Measurements from ENCODE around the gene SLC22A15.
"Not testable (repeated sequence)": the region's sequence is repeated elsewhere in the genome, so short reads cannot be mapped to it uniquely, and the experiment has no call there.

The SLC22A15 gene

DNA sequence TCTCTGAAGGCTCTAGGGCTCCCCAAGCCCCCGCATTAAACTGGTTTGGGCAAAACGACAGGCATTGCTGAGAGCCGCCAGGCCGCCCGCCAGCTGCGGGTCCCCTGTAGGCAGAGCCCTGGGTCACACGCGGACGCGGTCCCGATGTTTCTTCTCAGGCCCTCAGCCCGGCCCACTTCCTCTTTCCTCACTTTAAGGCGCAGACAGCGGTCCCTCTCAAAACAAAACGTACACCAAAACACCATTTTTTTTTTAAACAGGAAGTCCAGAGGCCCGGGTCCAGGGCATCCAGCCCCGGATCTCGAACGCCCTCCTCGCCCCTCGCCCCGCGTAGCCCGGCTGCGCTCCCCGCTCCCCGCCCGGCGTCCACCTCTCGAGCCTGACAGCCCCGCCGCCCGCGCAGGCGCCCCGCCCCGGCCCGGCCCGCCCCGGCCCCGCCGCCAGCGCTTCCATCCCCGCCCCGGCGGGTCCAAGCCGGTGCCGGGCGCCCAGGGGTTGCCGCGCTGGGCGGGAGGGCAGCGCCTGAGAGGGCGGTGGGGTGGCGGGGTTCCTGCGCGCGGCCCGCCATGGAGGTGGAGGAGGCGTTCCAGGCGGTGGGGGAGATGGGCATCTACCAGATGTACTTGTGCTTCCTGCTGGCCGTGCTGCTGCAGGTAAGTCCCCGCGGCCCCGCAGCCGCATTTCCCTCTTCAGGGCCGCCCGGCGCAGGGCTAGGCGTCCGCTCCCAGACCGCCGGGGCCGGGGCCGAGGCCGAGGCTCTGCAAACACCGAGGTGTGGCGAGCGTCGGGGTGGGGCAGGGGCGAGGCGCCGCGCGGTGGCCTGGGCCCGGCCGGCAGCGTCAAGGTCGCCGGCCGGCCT lies at the start of gene SLC22A15:
SLC22A15 (plus strand) TSS at position 452 of the 859 bp plus-strand sequence; CDS start at position 567, 115 bp downstream.
- DNase-seq (ENCODE audit: low read depth in 2 of 3, low spot score in 2 of 3) = peak in 2 of 3 experiments; percentile 10 to 23

GRCh38 chr1:115927971-115928370 lies 48.3 kb upstream of the SLC22A15 start:
- DNase-seq (ENCODE audit: low read depth in 2 of 3, low spot score in 2 of 3) = no peak

- DNase-seq (ENCODE audit: low read depth in 2 of 3, low spot score in 2 of 3) = no peak
Measured at GRCh38 chr1:115929881-115930280, 46.4 kb upstream of the SLC22A15 start.

DNA sequence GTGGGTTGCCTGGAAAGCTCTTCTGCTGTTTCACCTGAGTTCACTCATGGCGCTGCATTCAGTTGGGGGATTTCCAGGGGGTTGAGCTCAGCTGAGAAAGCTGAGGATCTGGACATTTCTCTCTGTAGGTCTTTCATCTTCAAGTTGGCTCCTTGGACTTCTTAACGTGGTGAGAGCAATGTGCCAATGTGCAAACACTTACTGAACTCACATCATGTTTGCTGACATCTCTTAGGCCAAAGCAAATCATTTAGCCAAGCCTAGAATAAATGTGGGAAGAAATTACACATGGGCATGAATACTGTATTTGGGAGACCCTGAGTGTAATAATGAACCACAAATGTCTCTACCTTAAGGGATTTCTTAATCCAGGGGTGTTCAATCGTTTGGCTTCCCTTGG lies 42.7 kb upstream of the SLC22A15 start:
- DNase-seq (ENCODE audit: low read depth in 2 of 3, low spot score in 2 of 3) = no peak

GRCh38 chr1:115939455-115939854 lies 36.9 kb upstream of the SLC22A15 start:
- DNase-seq (ENCODE audit: low read depth in 2 of 3, low spot score in 2 of 3) = no peak

DNA sequence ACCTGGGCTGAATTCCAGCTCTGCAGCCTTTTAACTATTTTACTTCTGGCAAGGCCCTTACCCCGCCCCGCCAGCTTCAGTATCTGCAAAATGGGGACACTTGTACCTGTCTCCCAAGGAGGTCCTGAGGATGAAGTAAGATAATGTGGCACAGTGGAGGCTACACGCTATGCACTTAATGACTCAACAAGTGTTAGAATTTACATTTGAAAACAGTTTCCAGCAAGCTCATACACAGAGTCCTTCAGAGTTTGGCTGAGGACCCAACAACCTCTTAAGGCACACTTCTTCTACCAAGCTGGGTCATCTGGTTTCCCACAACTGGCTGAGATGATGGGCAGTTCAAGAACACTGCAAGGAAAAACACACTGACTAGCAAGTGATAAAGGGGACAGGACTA lies 30.2 kb upstream of the SLC22A15 start:
- no peak for DNase-seq (ENCODE audit: low read depth in 2 of 3, low spot score in 2 of 3)

GRCh38 chr1:115949156-115949555 lies 27.2 kb upstream of the SLC22A15 start:
- no peak for DNase-seq (ENCODE audit: low read depth in 2 of 3, low spot score in 2 of 3)

- no peak for DNase-seq (ENCODE audit: low read depth in 2 of 3, low spot score in 2 of 3)
Measured at GRCh38 chr1:115951560-115951959, 24.8 kb upstream of the SLC22A15 start.

DNA sequence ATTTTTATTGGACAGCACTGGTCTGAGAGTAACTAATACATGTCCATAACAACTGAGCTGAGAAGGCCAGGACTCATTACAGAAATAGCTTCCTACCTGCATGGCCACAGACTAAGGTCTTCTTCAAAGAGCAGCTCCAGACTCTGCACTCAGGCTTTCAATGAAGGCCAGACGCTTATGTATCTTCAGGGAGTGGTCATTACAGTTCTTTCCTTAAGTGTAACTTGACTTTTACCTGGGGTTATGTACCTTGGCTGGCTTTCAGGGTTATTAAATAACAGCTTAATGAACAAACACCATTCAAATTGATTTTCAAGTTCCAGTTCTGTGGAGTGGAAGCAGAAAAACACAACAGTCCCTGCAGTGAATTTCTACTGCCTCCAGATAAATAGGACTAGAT lies 23.8 kb upstream of the SLC22A15 start:
- no peak for DNase-seq (ENCODE audit: low read depth in 2 of 3, low spot score in 2 of 3)

GRCh38 chr1:115953180-115953579 lies 23.1 kb upstream of the SLC22A15 start:
- no peak for DNase-seq (ENCODE audit: low read depth in 2 of 3, low spot score in 2 of 3)

DNA sequence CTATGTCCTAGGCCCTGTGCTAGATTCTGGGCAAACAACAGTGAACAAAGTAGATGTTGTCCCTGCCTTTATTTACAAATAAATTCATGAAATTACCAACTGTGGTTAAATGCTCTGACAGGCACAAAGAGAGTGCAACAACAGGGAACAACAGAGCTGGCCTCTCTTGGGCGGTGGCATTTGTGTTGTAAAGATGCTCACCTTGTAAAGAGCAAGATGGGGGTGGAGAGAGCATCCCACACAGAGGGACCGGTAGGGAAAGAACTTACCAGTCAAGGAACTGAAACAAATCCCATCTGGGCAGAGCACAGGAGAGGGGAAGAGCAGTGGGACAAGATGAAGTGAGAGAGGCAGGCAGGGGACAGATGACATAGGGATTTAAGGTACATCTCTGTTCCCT lies 21.6 kb upstream of the SLC22A15 start:
- DNase-seq (ENCODE audit: low read depth in 2 of 3, low spot score in 2 of 3) = no peak

DNA sequence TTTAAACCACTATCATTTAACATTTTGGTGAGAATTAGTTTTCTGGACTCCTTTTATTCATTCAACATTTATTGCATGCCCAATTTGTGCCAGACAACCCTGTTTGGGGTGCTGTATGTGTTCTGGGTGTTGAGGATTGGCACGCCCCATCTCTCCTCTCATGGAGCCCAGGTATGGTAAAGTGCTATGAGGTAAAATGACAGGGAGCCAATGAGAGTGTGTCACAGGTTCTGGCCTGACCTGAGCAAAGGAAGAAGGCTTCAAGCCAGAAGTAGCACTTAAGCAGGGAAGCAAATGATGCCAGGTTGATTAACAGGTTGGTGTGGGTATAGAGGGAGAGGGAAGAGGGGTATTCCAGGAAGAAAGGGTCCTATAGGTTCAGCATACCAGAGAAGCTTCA lies 21.1 kb upstream of the SLC22A15 start:
- no peak for DNase-seq (ENCODE audit: low read depth in 2 of 3, low spot score in 2 of 3)

DNA sequence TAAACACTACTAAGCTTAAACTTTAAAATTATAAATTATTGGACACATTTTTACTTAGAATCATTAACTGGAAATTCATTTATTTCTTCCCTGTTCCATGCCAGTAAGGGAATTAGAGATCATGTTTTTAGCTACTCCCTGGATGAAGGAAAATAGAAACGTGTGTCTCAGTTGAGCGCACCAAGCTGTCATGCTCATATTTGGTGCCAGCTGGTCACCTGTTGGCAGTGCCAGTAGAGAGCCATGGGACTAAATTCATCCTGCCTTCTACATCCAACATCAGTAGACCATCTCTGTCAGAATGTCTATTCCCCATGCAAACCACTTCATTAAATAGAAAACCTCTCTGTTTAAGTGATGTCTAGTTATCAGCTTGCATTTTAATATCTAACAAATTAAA lies 17.4 kb upstream of the SLC22A15 start:
- no peak for DNase-seq (ENCODE audit: low read depth in 2 of 3, low spot score in 2 of 3)

GRCh38 chr1:115969509-115969908 lies 6.8 kb upstream of the SLC22A15 start:
- no peak for DNase-seq (ENCODE audit: low read depth in 2 of 3, low spot score in 2 of 3)

DNA sequence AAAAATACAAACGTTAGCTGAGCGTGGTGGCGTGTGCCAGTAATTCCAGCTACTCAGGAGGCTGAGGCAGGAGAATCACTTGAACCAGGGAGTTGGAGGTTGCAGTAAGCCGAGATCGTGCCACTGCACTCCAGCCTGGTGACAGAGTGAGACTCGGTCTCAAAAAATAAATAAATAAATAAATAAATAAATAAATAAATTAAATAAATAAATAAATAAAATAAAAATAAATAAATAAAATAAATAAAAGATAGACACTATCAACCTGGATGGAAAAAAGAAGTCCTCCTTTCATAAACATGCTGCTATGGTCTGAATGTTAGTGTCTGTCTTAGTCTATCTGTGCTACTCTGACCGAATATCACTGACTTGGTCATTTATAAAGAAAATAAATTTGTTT lies 4.5 kb upstream of the SLC22A15 start:
- not testable (repeated sequence) for DNase-seq (ENCODE audit: low read depth in 2 of 3, low spot score in 2 of 3)

DNA sequence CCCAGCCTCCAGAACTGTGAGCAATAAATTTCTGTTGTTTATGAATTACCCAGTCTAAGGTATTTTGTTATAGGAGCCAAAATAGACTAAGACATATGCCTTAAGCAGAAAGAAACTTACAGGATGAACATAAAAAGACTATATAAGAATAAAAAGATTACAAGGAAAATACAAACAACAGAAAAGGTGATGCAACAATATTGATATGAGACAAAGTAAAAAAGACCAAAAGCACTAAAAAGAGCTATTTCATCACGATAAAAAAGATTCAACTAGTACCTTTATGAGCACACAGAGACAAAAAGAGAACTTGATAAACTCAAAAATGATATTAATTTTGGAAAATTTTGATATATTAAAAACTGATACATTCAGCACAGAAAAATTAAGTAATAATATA lies 3.2 kb upstream of the SLC22A15 start:
- no peak for DNase-seq (ENCODE audit: low read depth in 2 of 3, low spot score in 2 of 3)

DNA sequence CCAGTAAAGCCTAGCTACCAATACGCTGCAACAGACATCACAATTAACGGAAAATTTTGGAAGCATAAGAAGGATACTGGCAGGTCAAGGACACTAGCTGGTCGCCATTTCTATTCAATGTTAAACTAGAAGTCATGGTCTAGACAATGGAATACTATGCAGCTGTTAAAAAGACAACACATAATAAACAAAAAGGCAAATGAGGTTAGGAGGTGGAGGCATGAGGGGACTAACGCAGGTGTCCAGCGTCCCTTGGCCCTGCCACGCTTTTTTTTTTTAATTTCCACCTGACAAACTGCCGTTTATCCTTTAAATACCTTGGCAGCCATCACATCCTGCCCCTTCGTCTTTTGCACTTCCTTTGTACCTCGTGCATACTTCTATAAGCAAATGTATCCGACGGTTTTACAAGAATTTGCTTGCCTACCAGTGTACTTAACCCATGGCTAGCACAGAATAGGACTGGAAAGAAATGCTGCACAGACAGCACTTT lies 698 bp upstream of the SLC22A15 start:
- no peak for DNase-seq (ENCODE audit: low read depth in 2 of 3, low spot score in 2 of 3)

DNA sequence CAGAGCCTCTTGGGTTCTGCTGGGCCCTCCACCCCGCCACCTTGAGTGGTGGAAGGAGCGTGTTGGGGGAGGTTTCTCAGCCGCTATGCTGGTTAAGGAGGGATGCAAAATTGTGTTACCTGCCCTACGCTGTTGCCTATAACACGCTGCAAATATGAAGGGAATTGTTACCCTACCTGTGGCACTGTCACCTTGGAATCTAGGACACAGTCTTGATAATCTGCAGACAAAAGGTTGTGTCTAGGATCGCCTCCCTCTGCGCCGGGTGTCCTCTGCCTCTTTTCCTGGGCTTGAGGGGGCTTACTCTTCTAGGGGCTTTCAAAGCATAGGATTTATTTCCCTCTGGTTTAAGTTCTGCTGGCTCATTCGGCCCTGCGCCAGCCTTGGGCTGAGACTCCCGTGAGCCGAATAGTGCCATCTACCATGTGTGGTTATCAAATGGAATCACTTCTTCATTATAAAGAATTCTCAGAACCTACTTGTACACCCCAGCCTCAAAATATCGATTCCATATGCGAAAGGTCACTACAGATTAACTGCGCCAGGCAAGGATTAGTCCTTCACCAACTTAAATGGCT lies 697 bp downstream of the SLC22A15 start:
- DNase-seq (ENCODE audit: low read depth in 2 of 3, low spot score in 2 of 3) = no peak

DNA sequence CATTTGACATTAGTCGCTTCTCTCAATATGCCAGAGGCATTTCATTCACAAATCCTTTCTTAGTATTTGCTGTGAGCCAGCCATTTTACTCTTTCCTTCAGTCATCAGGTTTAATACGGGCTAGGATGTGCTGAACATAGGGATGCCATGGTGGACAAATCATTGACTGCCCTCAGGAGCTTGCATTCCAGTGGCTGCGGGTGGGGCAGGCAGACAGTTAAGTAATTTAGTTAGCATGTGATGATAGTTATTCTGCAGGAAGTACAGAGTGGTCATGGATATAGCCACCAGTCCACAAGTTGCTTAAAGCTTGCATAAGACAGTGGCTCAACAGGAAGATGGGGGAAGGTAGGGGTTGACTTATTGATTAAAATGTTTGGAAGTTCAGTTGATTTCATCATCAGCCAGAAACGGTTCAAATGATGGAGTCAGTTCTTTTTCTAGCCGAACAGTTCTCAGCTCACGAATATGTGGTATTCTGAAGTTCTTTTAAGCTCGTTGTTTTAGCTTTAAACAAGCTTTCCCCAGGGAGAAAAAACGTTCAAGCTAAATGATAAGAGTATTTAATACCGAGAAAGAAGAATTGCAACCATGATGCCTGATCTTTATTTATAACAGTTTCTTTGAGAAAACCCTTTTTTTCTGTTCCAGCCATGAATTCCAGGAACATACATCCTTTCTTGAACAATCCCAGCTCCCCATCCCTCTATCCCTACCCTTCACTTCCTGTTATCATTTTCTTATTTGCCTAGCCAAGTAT lies 1.4 kb downstream of the SLC22A15 start:
- DNase-seq (ENCODE audit: low read depth in 2 of 3, low spot score in 2 of 3) = no peak

- no peak for DNase-seq (ENCODE audit: low read depth in 2 of 3, low spot score in 2 of 3)
Measured at GRCh38 chr1:115978292-115978941, 2.1 kb downstream of the SLC22A15 start.

- DNase-seq (ENCODE audit: low read depth in 2 of 3, low spot score in 2 of 3) = no peak
Measured at GRCh38 chr1:115980156-115980555, 3.8 kb downstream of the SLC22A15 start.

Data from activated CD8-positive, alpha-beta memory T cell treated with anti-CD3 and anti-CD28 coated beads for 48 hours (primary cell).